ACHN (cell line): ENCODE measurements around the gene PTPRG.
A peak's percentile ranks its signal among the peaks of the same experiment; 100 is the strongest.

Experiments used
- DNase-seq: peaks from one replicate; pipeline ENCODE4 v3.0.0-alpha.2; 2015
- in situ Hi-C: cut with HindIII; loops from 2 replicates; pipeline ENCODE4 v1.10.0; 2017; ENCODE audit warnings: low sequenced_read_pairs, low pct_ligation_motif_present, low pct_unique_long_range_greater_than_20kb

Gene PTPRG

DNA sequence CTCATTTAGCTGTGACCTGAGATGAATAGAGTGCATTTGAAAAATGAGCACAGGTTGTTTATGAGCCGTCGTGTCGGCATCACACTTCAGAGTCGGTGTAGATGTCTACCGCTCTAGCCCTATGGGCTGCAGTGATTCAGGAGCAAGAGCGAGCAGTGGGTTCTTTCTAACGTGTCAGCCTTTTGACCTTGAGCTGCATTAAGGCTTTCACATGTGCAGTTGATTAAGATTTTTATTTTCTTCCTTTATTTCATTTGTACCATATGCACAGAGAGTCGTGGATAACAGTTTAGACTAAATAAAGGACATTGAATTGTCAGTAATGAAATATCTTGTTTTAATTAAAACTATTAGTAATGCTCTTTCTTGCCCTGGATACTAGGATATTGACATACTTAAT is 368.2 kb downstream of the PTPRG start:
- in situ Hi-C loops, result no loop called here
- no peak for DNase-seq

GRCh38 chr3:61932499-61932898 is 371.1 kb downstream of the PTPRG start:
- DNase-seq, result no peak

GRCh38 chr3:61933798-61934504 is 372.6 kb downstream of the PTPRG start:
- in situ Hi-C loops, result no loop called here
- DNase-seq, result no peak

More at GRCh38 chr3:61932499-61932898, 371.1 kb downstream of the PTPRG start:
- in situ Hi-C loops, result no loop called here

- in situ Hi-C loops, result no loop called here
Observed at GRCh38 chr3:61934505-61934871, 373.1 kb downstream of the PTPRG start.

GRCh38 chr3:61935814-61936213 is 374.4 kb downstream of the PTPRG start:
- DNase-seq, result no peak
- in situ Hi-C loops, result no loop called here

More at GRCh38 chr3:61934505-61934871, 373.1 kb downstream of the PTPRG start:
- DNase-seq, result no peak

GRCh38 chr3:61936344-61936937 is 375.1 kb downstream of the PTPRG start:
- in situ Hi-C loops, result no loop called here
- peak; percentile 14 for DNase-seq

GRCh38 chr3:61937477-61937876 is 376.1 kb downstream of the PTPRG start:
- in situ Hi-C loops, result no loop called here
- no peak for DNase-seq

- DNase-seq, result no peak
- in situ Hi-C loops, result no loop called here
Observed at GRCh38 chr3:61938878-61939549, 377.6 kb downstream of the PTPRG start.

DNA sequence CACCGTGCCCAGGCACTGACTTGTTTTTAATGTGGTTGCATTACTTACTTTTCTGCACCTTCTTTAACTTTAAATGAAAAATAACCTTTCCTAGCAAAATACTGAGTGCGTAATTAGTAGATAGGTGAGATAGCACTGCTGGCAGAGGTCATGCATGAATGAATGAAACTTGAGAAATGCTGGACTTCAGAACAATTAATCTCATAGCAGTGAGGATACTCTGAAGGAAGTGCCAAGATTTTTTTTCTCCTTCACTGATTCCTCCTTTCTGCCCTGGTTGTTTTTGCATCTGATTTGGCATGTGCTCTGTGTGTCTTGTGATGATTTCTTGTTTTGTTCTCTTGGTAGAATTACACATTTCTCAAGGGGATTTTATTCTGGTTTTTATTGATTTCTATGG is 378.9 kb downstream of the PTPRG start:
- DNase-seq, result no peak
- in situ Hi-C loops, result no loop called here

DNA sequence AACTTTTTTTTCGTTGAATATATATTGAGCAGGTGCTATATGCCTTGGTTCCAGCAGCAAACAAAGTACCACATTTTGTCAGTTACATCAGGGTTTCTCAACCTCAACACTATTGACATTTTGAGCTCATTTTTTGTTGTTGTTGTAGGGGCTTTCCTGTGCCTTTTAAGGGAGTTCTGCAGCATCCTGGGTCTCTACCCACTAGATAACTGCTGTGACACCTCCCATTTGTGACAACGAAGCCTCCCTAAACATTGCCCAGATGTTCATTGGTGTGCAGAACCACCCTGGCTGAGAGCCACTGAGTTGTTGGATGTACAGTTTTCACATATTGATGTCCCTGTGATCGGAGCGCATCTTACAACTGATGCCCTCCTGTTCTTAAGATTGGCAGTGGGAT is 382.6 kb downstream of the PTPRG start:
- in situ Hi-C loops, result no loop called here
- DNase-seq, result no peak

- DNase-seq, result no peak
- in situ Hi-C loops, result no loop called here
Observed at GRCh38 chr3:61944726-61945125, 383.4 kb downstream of the PTPRG start.

DNA sequence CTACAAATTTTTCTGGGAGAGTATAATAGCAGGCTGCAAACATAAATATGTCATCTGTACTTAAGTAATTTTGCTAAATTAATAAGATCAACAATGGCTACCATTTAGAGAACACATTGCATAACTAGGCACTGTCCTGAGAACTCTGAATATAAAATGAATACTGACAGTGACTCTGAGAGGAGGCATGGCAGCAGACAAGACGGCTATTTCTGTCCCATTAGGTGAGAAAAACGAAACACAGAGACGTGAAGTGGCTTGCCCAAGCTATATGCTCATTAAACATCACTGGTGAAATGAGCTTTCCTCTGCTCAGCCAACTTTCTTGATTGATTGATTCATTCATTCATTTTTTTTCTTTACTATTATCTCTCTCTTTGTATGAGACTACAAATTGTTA is 384.3 kb downstream of the PTPRG start:
- DNase-seq, result no peak
- in situ Hi-C loops, result no loop called here

DNA sequence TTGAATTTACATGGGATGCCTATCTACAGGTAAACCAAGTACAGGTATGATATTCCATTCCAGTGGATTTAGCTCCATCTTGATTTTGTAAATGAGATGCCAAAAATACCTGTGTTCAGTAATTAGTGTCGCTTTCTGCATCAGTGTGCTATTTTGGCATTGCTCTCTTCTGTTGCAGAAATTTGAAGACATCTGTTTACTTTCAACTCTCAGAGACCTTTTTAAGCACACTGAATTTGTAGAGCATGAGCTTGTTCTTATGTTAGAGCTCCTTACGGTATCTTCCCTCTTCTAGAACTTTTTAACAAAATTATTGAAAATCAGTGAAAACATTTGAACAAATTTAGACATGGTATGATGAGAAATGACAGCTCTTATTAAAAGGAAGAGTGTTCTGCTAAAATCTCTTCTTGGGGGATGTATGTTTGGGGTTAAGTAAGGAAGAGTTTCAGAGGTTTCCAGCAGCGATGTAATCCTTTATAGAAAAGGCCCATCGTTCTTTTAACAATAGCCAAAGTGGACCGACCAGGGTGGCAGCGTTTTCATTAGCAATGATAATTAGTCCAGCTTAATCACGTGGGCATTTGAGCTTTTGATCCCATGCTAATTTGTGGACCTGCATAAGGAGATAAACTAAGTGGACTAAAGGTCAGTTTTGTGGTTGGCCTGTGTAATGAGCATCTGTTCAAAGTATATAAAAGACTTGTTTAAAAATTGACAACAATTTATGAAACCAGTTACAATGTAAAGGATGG is 385.4 kb downstream of the PTPRG start:
- in situ Hi-C loops, result no loop called here
- DNase-seq, result no peak

- in situ Hi-C loops, result no loop called here
- no peak for DNase-seq
Observed at GRCh38 chr3:61947456-61947855, 386.1 kb downstream of the PTPRG start.

DNA sequence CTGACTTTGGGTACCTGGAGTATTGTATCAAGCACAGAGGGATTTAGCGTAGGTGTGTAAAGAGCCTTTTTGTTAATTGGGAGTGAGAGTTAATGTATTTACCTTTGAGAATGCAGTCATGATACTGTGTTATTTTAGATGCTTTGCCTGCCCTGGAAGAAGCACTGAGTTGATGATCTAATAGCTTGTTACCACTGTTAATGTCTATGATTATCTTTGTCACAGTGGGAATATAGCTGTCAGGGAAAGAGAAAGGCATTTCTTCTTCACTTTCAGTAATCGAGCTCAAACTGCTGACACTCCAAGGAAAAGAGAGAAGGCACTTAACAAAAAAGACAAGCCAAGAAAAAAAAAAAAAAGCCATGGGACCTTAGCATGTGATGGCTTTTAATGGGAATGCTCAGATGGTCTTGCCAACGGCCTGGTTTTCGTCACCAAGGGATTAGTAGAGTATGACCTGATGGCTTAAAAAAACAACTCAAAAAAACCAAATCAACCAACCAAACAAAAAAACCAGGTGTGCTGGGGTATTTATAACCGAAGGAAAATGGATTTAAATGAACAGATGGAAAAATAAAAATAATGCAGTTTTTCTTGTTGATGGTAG is 387.4 kb downstream of the PTPRG start:
- DNase-seq, result no peak
- in situ Hi-C loops, result no loop called here

GRCh38 chr3:61954097-61954540 is 392.7 kb downstream of the PTPRG start:
- DNase-seq, result no peak
- in situ Hi-C loops, result no loop called here

DNA sequence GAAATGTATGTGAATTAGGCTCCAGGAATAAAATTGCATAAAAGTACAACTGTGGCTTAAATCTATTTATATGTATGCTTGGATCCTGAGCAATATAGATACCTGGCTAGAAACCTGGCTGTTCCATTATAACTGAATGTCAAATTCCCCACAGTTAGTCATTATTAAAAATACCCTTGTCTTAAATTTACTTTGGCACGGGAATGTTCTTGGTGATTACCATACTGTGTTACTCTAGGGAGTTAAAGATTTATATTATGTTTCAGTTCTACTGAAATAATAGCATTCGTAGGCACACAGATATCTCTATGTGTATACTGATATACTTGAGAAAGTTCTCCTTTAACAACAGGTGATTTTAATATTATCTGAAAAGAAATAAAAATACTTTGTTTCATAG is 394.1 kb downstream of the PTPRG start:
- DNase-seq, result no peak
- in situ Hi-C loops, result no loop called here

- in situ Hi-C loops, result no loop called here
- DNase-seq, result peak; percentile 69
Observed at GRCh38 chr3:61956236-61956635, 394.9 kb downstream of the PTPRG start.

- no peak for DNase-seq
- in situ Hi-C loops, result no loop called here
Observed at GRCh38 chr3:61957259-61957658, 395.9 kb downstream of the PTPRG start.
